CD14-positive monocyte (primary cell): ENCODE measurements around the gene RAB27B. TPM values are rescaled to one million over a fixed set of nuclear protein-coding genes. Genes with fewer than 3 reads are reported as not detected.

Source experiments
- DNase-seq, 3 donors: peaks; one replicate each; pipeline ENCODE4 v3.0.0-alpha.2; 2011 to 2022
- H2AFZ ChIP-seq: 2 replicates; pipeline ENCODE4 v1.6.0; 2012; ENCODE audit warnings: mild to moderate bottlenecking, low read depth, low read length, inconsistent platforms; ENCODE audit not compliant: insufficient read depth, poor library complexity, severe bottlenecking
- H3K27ac ChIP-seq, 2 donors: 1 replicate in 1 of 2; 2 replicates in 1 of 2; pipeline ENCODE4 v1.5.1; 2012 to 2013; ENCODE audit warnings: low read length in 2 of 2, control low read depth in 1 of 2, inconsistent platforms in 1 of 2, low read depth in 1 of 2, mild to moderate bottlenecking in 1 of 2
- H3K27me3 ChIP-seq, 2 donors: one replicate each; pipeline versions ENCODE4 v1.6.0 to v1.6.1; 2011 to 2013; ENCODE audit warnings: low read length in 2 of 2; ENCODE audit not compliant: control insufficient read depth in 2 of 2, insufficient read depth in 2 of 2
- H3K36me3 ChIP-seq, 2 donors: replicated peaks in 1 of 2; 1 replicate in 1 of 2; 2 replicates in 1 of 2; pipeline versions ENCODE4 v1.5.1 to v1.6.1; 2012 to 2013; ENCODE audit warnings: low read length in 2 of 2, control low read depth in 1 of 2, inconsistent platforms in 1 of 2, mild to moderate bottlenecking in 1 of 2; ENCODE audit not compliant: insufficient read depth in 2 of 2, control insufficient read depth in 1 of 2
- H3K4me1 ChIP-seq, 2 donors: 1 replicate in 1 of 2; 2 replicates in 1 of 2; pipeline versions ENCODE4 v1.5.1 to v1.6.1; 2012 to 2013; ENCODE audit warnings: low read length in 2 of 2, control low read depth in 1 of 2, inconsistent platforms in 1 of 2, mild to moderate bottlenecking in 1 of 2, moderate library complexity in 1 of 2; ENCODE audit not compliant: insufficient read depth in 2 of 2, control insufficient read depth in 1 of 2
- H3K4me2 ChIP-seq: replicated peaks from 2 replicates; pipeline ENCODE3; 2012; ENCODE audit warnings: low read length, moderate library complexity, mild to moderate bottlenecking; ENCODE audit not compliant: poor library complexity, severe bottlenecking; ENCODE audit errors: extremely low read depth
- H3K4me3 ChIP-seq, 3 experiments: fragments of 200-600 bp in 1 of 3; sonication (generic) in 1 of 3; replicated peaks in 1 of 3; 1 replicate in 2 of 3; 2 replicates in 1 of 3; pipeline ENCODE4 v1.5.1; 2011 to 2013; ENCODE audit warnings: low read length in 3 of 3, mild to moderate bottlenecking in 3 of 3, control low read depth in 2 of 3, low read depth in 2 of 3, inconsistent platforms in 1 of 3, moderate library complexity in 1 of 3
- H3K79me2 ChIP-seq: 2 replicates; pipeline ENCODE4 v1.6.0; 2012; ENCODE audit warnings: mild to moderate bottlenecking, control low read depth, inconsistent platforms, low read length, moderate library complexity; ENCODE audit not compliant: insufficient read depth
- H3K9ac ChIP-seq: 2 replicates; pipeline ENCODE4 v1.6.0; 2017; ENCODE audit warnings: low read length, mild to moderate bottlenecking; ENCODE audit not compliant: insufficient read depth, poor library complexity, severe bottlenecking
- H3K9me3 ChIP-seq, 2 donors: replicated peaks in 1 of 2; 1 replicate in 1 of 2; 2 replicates in 1 of 2; pipeline versions ENCODE4 v1.5.1 to v1.6.1; 2012 to 2013; ENCODE audit warnings: low read length in 2 of 2, control low read depth in 1 of 2; ENCODE audit not compliant: control insufficient read depth in 1 of 2, insufficient read depth in 1 of 2
- H4K20me1 ChIP-seq: 2 replicates; pipeline ENCODE4 v1.6.0; 2012; ENCODE audit warnings: mild to moderate bottlenecking, low read length, control low read depth, moderate library complexity; ENCODE audit not compliant: insufficient read depth
- H3K27ac Mint-ChIP-seq, 7 donors: one replicate each; pipeline ENCODE4 v1.8.0; 2020; ENCODE audit warnings: mild to moderate bottlenecking in 7 of 7, mixed read lengths in 7 of 7, moderate library complexity in 6 of 7, inconsistent platforms in 2 of 7
- H3K27me3 Mint-ChIP-seq, 3 donors: one replicate each; pipeline ENCODE4 v1.8.0; 2021 to 2022; ENCODE audit warnings: low read depth in 3 of 3, mild to moderate bottlenecking in 3 of 3, mixed read lengths in 3 of 3, moderate library complexity in 3 of 3, inconsistent platforms in 1 of 3
- H3K36me3 Mint-ChIP-seq, 2 donors: one replicate each; pipeline ENCODE4 v1.8.0; 2020; ENCODE audit warnings: mixed read lengths in 2 of 2, inconsistent platforms in 1 of 2, mild to moderate bottlenecking in 1 of 2
- H3K4me1 Mint-ChIP-seq: one replicate; pipeline ENCODE4 v1.8.0; 2020; ENCODE audit warnings: mild to moderate bottlenecking, mixed read lengths
- H3K4me3 Mint-ChIP-seq, 2 donors: one replicate each; pipeline ENCODE4 v1.8.0; 2020; ENCODE audit warnings: mild to moderate bottlenecking in 2 of 2, mixed read lengths in 2 of 2, moderate library complexity in 1 of 2
- H3K9me3 Mint-ChIP-seq, 7 donors: one replicate each; pipeline ENCODE4 v1.8.0; 2020 to 2022; ENCODE audit warnings: mixed read lengths in 7 of 7, mild to moderate bottlenecking in 6 of 7, moderate library complexity in 6 of 7, inconsistent platforms in 2 of 7
- WGBS: methylation state at CpG from one replicate; pipeline ENCODE4 v1.1.5; 2013; ENCODE audit warnings: missing lambda C conversion rate; ENCODE audit not compliant: insufficient coverage; 5-methylcytosine and 5-hydroxymethylcytosine counted together
- intact Hi-C, 2 donors: fragments of 100-400 bp; cut with micrococcal nuclease; formaldehyde crosslinking; loops; one replicate each; pipeline versions ENCODE4 v1.15.0 to v1.15.1; 2023
- polyA plus RNA-seq, 3 donors: library from polyadenylated mRNA; depleted of rRNA in 1 of 3; unstranded in 2 of 3; stranded (reverse) in 1 of 3; fragments of 300-500 nt in 2 of 3; fragments of >200 nt in 1 of 3; fragmentation: Illumina TruSeq in 2 of 3; gene quantifications; 1 replicate in 2 of 3; 2 replicates in 1 of 3; pipeline ENCODE4 v1.2.3, GENCODE V29; 2012 to 2021
- TF ChIP-seq, protein P1 (sequence below): fragments of 200-600 bp; IDR thresholded peaks from one replicate; pipeline ENCODE4 v1.8.0; 2022; ENCODE audit warnings: antibody characterized with exemption, mild to moderate bottlenecking

RAB27B gene
- polyA plus RNA-seq, 3 donors: 0.11 to 0.13 TPM; not detected in 1

- no peaks in the 10 kb centered on the region for H3K79me2 ChIP-seq
- Mint-ChIP-seq H3K4me3 (no peak overlapping the region), H3K36me3 (no peaks in the 10 kb centered on the region), H3K27ac (no peak overlapping the region), H3K9me3 (peaks cover 0 to 4% (median 0%) of the 10 kb centered on the region in 7 donors), H3K4me1 (no peaks in the 10 kb centered on the region), H3K27me3 (peaks cover 0 to 2% (median 0%) of the 10 kb centered on the region in 3 donors)
- no peak overlapping the region for H3K4me2 ChIP-seq
- H2AFZ ChIP-seq: no peak overlapping the region
- H3K4me3 ChIP-seq: no peak overlapping the region
- no peaks in the 10 kb centered on the region for H3K4me1 ChIP-seq
- H3K9me3 ChIP-seq: no peaks in the 10 kb centered on the region
- H3K27me3 ChIP-seq: no peaks in the 10 kb centered on the region
- no peaks in the 10 kb centered on the region for H4K20me1 ChIP-seq
- no peak overlapping the region for H3K9ac ChIP-seq
- intact Hi-C loops: no loop called here
- DNase-seq: no peak
- WGBS: no CpG with 5 or more reads among the region's 2 CpGs
- no peak overlapping the region for H3K27ac ChIP-seq
- no peaks in the 10 kb centered on the region for H3K36me3 ChIP-seq
- TF ChIP-seq, protein P1, sequence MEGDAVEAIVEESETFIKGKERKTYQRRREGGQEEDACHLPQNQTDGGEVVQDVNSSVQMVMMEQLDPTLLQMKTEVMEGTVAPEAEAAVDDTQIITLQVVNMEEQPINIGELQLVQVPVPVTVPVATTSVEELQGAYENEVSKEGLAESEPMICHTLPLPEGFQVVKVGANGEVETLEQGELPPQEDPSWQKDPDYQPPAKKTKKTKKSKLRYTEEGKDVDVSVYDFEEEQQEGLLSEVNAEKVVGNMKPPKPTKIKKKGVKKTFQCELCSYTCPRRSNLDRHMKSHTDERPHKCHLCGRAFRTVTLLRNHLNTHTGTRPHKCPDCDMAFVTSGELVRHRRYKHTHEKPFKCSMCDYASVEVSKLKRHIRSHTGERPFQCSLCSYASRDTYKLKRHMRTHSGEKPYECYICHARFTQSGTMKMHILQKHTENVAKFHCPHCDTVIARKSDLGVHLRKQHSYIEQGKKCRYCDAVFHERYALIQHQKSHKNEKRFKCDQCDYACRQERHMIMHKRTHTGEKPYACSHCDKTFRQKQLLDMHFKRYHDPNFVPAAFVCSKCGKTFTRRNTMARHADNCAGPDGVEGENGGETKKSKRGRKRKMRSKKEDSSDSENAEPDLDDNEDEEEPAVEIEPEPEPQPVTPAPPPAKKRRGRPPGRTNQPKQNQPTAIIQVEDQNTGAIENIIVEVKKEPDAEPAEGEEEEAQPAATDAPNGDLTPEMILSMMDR: no peak
These were observed 15.0 kb downstream of the RAB27B start for GRCh38 chr18:54843314-54843713.

GRCh38 chr18:54845787-54846186 is 17.5 kb downstream of the RAB27B start:
- no peaks in the 10 kb centered on the region for H3K79me2 ChIP-seq
- H3K4me3 Mint-ChIP-seq: no peak overlapping the region
- no peaks in the 10 kb centered on the region for H3K9me3 ChIP-seq
- H3K27me3 ChIP-seq: no peaks in the 10 kb centered on the region
- H3K4me2 ChIP-seq: no peak overlapping the region
- 0% methylated on average over 1 of the region's 2 CpGs for WGBS
- TF ChIP-seq, protein P1: no peak
- H3K4me1 Mint-ChIP-seq: no peaks in the 10 kb centered on the region
- H4K20me1 ChIP-seq: no peaks in the 10 kb centered on the region
- H3K4me1 ChIP-seq: no peaks in the 10 kb centered on the region
- no peak overlapping the region for H3K9ac ChIP-seq
- peaks cover 0 to 4% (median 0%) of the 10 kb centered on the region in 7 donors for H3K9me3 Mint-ChIP-seq
- H3K27ac ChIP-seq: no peak overlapping the region
- H3K4me3 ChIP-seq: no peak overlapping the region
- H3K27ac Mint-ChIP-seq: no peak overlapping the region
- peaks cover 0 to 2% (median 2%) of the 10 kb centered on the region in 3 donors for H3K27me3 Mint-ChIP-seq
- H2AFZ ChIP-seq: no peak overlapping the region
- DNase-seq: no peak
- intact Hi-C loops: no loop called here
- H3K36me3 Mint-ChIP-seq: no peaks in the 10 kb centered on the region
- no peaks in the 10 kb centered on the region for H3K36me3 ChIP-seq
